Measurements from ENCODE around the gene CD247. TPM values are rescaled to one million over a fixed set of nuclear protein-coding genes. Genes with fewer than 3 reads are reported as not detected.

CD247 gene
- total and polyA plus RNA-seq, 10 of the 15 experiments (the other 5 are each of a cell fraction or from before 2014, with no cell fraction given) = 0.10 to 0.77 (median 0.30) TPM

- TF ChIP-seq SMAD5 (IDR thresholded peaks at IDR 0.05; ENCODE audit: low read depth) (no peak), NR2C1 (IDR thresholded peaks at IDR 0.05) (no peak), NFYA (IDR thresholded peaks at IDR 0.05; ENCODE audit: borderline replicate concordance, low read depth, low read length) (no peak), SPI1 (IDR thresholded peaks at IDR 0.05; ENCODE audit: borderline replicate concordance, insufficient read depth, low read depth, low read length) (no peak), JUND (IDR thresholded peaks at IDR 0.05; ENCODE audit: low read depth, low read length) (no peak), TCF3 (IDR thresholded peaks at IDR 0.05; ENCODE audit: borderline replicate concordance, insufficient read depth, low read depth, low read length) (no peak)
- TF ChIP-seq, protein P1, sequence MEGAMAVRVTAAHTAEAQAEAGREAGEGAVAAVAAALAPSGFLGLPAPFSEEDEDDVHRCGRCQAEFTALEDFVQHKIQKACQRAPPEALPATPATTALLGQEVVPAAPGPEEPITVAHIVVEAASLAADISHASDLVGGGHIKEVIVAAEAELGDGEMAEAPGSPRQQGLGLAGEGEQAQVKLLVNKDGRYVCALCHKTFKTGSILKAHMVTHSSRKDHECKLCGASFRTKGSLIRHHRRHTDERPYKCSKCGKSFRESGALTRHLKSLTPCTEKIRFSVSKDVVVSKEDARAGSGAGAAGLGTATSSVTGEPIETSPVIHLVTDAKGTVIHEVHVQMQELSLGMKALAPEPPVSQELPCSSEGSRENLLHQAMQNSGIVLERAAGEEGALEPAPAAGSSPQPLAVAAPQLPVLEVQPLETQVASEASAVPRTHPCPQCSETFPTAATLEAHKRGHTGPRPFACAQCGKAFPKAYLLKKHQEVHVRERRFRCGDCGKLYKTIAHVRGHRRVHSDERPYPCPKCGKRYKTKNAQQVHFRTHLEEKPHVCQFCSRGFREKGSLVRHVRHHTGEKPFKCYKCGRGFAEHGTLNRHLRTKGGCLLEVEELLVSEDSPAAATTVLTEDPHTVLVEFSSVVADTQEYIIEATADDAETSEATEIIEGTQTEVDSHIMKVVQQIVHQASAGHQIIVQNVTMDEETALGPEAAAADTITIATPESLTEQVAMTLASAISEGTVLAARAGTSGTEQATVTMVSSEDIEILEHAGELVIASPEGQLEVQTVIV (IDR thresholded peaks at IDR 0.05; ENCODE audit: borderline replicate concordance, partially characterized antibody) = no peak
- TF ChIP-seq, protein P2, sequence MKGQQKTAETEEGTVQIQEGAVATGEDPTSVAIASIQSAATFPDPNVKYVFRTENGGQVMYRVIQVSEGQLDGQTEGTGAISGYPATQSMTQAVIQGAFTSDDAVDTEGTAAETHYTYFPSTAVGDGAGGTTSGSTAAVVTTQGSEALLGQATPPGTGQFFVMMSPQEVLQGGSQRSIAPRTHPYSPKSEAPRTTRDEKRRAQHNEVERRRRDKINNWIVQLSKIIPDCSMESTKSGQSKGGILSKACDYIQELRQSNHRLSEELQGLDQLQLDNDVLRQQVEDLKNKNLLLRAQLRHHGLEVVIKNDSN (IDR thresholded peaks at IDR 0.05; ENCODE audit: borderline replicate concordance, extremely low read length, insufficient read depth, low read depth, low read length) = no peak
Measured at GRCh38 chr1:167483790-167484189, 34.5 kb downstream of the CD247 start (continued).

DNA sequence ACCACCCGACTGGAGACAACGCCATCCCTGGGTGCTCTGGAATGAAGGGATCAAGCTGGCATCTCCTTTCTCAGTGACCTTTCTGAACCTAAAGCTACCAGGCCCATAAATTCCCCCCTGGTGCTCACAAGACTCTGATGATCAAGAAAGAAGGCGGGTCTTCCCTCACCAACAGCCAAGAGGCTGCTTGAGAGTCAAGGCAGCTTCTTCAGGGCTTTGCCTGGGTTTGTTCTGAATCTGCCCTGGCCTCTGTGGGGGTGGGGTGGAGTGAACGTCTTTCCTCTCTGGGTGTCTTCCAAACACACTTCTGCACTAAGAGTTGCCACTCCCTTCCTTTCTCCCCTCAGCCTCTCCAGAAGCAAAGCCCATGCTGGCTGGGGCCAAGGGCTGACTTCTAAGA, 36.1 kb downstream of the CD247 start:
- H3K27me3 ChIP-seq (replicated peaks in 1 of 2; ENCODE audit: control insufficient read depth in 2 of 2, insufficient read depth in 2 of 2, low read length in 1 of 2) = no peaks in the 10 kb centered on the region
- ChIA-PET RAD21 (ENCODE audit: unreplicated experiment) (no interaction called here), POLR2A (no interaction called here), SMC1A (ENCODE audit: uncharacterized antibody, unreplicated experiment) (interaction anchor here (2.4 kb wide), 1 partner anchor 37 kb away, joined by 5 read pairs; no protein-coding TSS in a partner anchor), CTCF (interaction anchor here (1.0 kb wide), 1 partner anchor 17 kb away, joined by 3 read pairs; no protein-coding TSS in a partner anchor)
- no peak for ATAC-seq
- in situ Hi-C loops (cut with MboI) = no loop called here
- no peak overlapping the region for H2AFZ ChIP-seq (ENCODE audit: control insufficient read depth, low read depth, low read length)
- no peak overlapping the region for H3K4me2 ChIP-seq (ENCODE audit: control insufficient read depth, insufficient read depth)
- DNase-seq (ENCODE audit: low read depth, low spot score) = no peak
- intact Hi-C loops (cut with micrococcal nuclease; ENCODE audit: unreplicated experiment) = no loop called here
- H3K79me2 ChIP-seq (ENCODE audit: control insufficient read depth, insufficient read depth, low read length) = no peaks in the 10 kb centered on the region
- 39% methylated on average over 4 of the region's 4 CpGs for WGBS (ENCODE audit: insufficient coverage, insufficient replicate concordance, low lambda C conversion rate, missing lambda C conversion rate)
- no peak overlapping the region for H3K4me3 ChIP-seq
- H3K27ac ChIP-seq (ENCODE audit: control insufficient read depth, insufficient read depth) = no peak overlapping the region
- no peaks in the 10 kb centered on the region for H3K9me3 ChIP-seq (replicated peaks; ENCODE audit: control insufficient read depth, insufficient read depth, low read length)
- BruUV-seq (replicated peaks) = no TSS peak
- no peak overlapping the region for H3K9ac ChIP-seq (ENCODE audit: control insufficient read depth, insufficient read depth, low read length)
- FAIRE-seq = no peak
- H3K4me1 ChIP-seq (ENCODE audit: control insufficient read depth, insufficient read depth, low read length) = no peaks in the 10 kb centered on the region
- no peaks in the 10 kb centered on the region for H3K36me3 ChIP-seq (ENCODE audit: control insufficient read depth in 2 of 2, insufficient read depth in 2 of 2, low read length in 1 of 2)
- H4K20me1 ChIP-seq (ENCODE audit: control insufficient read depth, insufficient read depth) = no peaks in the 10 kb centered on the region
- TF ChIP-seq, protein P1 (IDR thresholded peaks at IDR 0.05; ENCODE audit: borderline replicate concordance, partially characterized antibody) = no peak
- TF ChIP-seq BACH1 (IDR thresholded peaks at IDR 0.05; ENCODE audit: borderline replicate concordance) (no peak), FOS (IDR thresholded peaks at IDR 0.05; ENCODE audit: borderline replicate concordance, extremely low read depth, insufficient read length) (no peak), KDM1A (IDR thresholded peaks at IDR 0.05; ENCODE audit: borderline replicate concordance) (no peak), EED (IDR thresholded peaks at IDR 0.05; ENCODE audit: low read depth) (no peak), MLLT1 (IDR thresholded peaks at IDR 0.05) (no peak), TCF7 (IDR thresholded peaks at IDR 0.05; ENCODE audit: borderline replicate concordance) (no peak), ESRRA (IDR thresholded peaks at IDR 0.05; ENCODE audit: low read length) (no peak), PAX8 (IDR thresholded peaks at IDR 0.05) (no peak), ATF7 (IDR thresholded peaks at IDR 0.05; ENCODE audit: low read depth) (no peak)
